ENCODE results near the gene KREMEN2. TPM values are rescaled to one million over a fixed set of nuclear protein-coding genes. Genes with fewer than 3 reads are reported as not detected.

KREMEN2 gene
- total RNA-seq, 4 donors from 2014 or later = 1.9 to 3.8 (median 2.5) TPM

GRCh38 chr16:2967211-2967631, 3.1 kb downstream of the KREMEN2 start:
- no peak overlapping the region for H3K4me3 ChIP-seq (ENCODE audit: low read depth, poor library complexity, severe bottlenecking)
- TF ChIP-seq, protein P1, sequence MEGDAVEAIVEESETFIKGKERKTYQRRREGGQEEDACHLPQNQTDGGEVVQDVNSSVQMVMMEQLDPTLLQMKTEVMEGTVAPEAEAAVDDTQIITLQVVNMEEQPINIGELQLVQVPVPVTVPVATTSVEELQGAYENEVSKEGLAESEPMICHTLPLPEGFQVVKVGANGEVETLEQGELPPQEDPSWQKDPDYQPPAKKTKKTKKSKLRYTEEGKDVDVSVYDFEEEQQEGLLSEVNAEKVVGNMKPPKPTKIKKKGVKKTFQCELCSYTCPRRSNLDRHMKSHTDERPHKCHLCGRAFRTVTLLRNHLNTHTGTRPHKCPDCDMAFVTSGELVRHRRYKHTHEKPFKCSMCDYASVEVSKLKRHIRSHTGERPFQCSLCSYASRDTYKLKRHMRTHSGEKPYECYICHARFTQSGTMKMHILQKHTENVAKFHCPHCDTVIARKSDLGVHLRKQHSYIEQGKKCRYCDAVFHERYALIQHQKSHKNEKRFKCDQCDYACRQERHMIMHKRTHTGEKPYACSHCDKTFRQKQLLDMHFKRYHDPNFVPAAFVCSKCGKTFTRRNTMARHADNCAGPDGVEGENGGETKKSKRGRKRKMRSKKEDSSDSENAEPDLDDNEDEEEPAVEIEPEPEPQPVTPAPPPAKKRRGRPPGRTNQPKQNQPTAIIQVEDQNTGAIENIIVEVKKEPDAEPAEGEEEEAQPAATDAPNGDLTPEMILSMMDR (IDR thresholded peaks at IDR 0.05) = no peak
- no peak for TF ChIP-seq POLR2A (IDR thresholded peaks at IDR 0.05)
- no peak for DNase-seq (ENCODE audit: low spot score in 2 of 2)
- intact Hi-C loops (cut with DNase I; ENCODE audit: low total_unique reads) = no loop called here
- 25 to 51% methylated on average over 25 of the region's 51 CpGs for WGBS, 2 donors

DNA sequence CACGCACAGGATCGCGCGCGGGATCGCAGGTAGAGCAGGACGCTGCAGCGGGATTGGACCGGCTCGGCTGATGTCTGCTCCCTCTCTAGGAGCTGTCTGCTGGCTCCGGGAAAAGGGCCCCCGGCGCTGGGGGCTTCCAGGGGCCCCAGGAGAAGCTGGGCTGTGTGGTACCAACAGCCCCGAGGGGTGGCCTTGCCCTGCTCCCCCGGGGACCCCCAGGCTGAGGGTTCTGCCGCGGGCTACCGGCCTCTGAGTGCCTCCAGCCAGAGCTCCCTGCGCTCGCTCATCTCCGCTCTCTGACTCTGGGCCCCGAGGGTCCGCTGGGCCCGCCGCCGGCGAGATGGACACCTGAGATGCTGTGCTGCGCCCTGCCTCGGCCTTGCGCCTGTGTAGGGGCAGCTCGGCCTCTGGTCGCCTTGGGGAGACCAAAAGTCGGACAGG, 3.7 kb downstream of the KREMEN2 start:
- TF ChIP-seq, protein P1 (IDR thresholded peaks at IDR 0.05) = no peak
- no peak for TF ChIP-seq POLR2A (IDR thresholded peaks at IDR 0.05)
- WGBS, 2 donors = 60 to 63% methylated on average over 18 to 28 of the region's 33 CpGs
- intact Hi-C loops (cut with DNase I; ENCODE audit: low total_unique reads) = no loop called here
- no peak for DNase-seq (ENCODE audit: low spot score in 2 of 2)
- H3K4me3 ChIP-seq (ENCODE audit: low read depth, poor library complexity, severe bottlenecking) = no peak overlapping the region

GRCh38 chr16:2968368-2968737, 4.3 kb downstream of the KREMEN2 start:
- DNase-seq (ENCODE audit: low spot score in 2 of 2) = no peak
- WGBS, 2 donors = 6 to 8% methylated on average over 15 to 18 of the region's 18 CpGs
- no peak overlapping the region for H3K4me3 ChIP-seq (ENCODE audit: low read depth, poor library complexity, severe bottlenecking)
- intact Hi-C loops (cut with DNase I; ENCODE audit: low total_unique reads) = no loop called here
- TF ChIP-seq POLR2A (IDR thresholded peaks at IDR 0.05) = no peak
- TF ChIP-seq, protein P1 (IDR thresholded peaks at IDR 0.05) = no peak

DNA sequence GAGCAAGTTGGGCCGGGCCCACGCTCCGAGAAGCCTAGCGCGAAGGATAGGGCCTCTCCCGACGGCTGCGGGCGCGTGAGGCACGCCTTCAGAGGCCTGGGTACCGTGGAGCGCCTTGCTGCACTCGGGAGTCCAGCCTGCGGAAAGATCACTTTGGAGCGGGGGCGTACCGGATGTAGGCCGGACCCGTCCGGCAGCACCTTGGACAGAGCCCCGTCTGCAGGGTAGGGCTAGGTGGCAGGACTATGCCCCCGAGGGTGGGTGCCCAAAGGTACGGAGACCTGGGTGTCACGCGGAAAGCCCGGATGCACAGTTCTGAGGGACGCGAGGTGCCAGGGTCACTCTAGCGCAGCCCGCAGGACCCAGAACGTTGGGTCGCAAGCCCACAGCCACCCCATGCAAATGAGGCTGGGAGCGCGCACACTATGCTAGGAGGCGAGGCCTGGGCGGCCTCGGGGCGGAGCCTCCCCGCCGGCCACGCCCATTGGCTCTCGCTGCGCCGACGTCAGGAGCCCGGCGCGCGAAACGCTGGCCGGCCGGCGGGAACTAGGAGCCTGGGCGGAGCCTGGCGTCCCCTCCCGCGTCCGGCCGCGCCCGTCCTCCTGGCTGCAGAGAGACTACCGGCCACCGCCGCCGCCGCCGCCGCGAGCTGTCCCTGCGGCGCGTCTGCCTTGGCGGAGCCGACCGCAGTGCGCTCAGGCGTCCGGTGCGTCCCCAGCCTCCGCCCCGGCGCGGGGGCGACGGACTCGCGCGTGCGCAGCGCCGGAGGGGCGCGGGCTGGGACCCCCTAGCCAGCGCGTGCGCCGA, 4.9 kb downstream of the KREMEN2 start, which contains the start of gene PAQR4:
PAQR4 (plus strand) TSS at position 611 of the 807 bp plus-strand sequence. CDS start 327 bp downstream, outside the sequence.
- H3K4me3 ChIP-seq (ENCODE audit: low read depth, poor library complexity, severe bottlenecking) = peak within 1 kb of the TSS; percentile 51
- intact Hi-C loops (cut with DNase I; ENCODE audit: low total_unique reads) = no loop called here
- peak; percentile 73 to 96 for DNase-seq (ENCODE audit: low spot score in 2 of 2)
- 1 to 4% methylated on average over 19 to 28 of the region's 98 CpGs for WGBS, 2 donors
- TF ChIP-seq, protein P1 (IDR thresholded peaks at IDR 0.05) = no peak
- no peak for TF ChIP-seq POLR2A (IDR thresholded peaks at IDR 0.05)

DNA sequence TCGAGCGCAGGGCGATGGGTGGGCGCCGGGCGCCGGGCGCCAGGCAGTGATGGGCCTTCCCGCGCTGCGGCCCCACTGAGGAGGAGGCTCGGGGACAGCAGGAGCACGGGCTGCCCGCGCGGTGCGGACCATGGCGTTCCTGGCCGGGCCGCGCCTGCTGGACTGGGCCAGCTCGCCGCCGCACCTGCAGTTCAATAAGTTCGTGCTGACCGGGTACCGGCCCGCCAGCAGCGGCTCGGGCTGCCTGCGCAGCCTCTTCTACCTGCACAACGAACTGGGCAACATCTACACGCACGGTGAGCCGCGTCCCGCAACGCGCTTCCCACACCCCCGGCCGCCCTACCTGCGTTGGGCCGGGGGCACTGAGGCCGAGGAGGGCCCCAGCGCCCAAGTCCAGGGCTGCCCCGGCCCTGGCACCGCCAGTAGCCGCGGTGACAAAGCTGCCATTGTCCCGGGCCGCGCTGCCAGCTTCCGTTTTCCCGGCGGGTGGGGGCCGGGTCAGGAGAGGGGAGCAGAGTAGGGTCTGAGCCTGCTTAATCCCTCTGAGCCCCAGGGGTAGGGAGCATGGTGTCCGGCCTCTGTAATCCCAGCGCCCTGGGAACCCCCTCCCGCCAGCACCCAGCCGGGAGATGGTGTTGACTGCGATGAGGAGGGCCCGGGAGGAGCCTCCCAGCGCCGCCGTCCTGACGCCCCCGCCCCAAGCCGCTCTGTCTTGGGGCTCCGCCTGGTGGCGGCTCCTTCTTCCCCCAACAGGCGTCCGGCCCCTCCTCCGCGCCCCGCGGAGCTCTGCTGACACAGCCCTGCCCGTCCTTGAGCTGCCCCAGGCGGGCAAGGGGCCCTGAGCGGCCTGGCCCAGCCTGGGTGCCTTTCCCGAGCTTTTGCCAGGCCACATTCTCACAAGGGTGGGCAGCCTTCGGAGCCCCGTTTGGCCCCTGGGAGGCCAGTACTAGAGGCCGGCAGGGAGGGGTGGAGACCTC, 5.8 kb downstream of the KREMEN2 start:
- 0 to 6% methylated on average over 14 to 46 of the region's 83 CpGs for WGBS, 2 donors
- no peak for DNase-seq (ENCODE audit: low spot score in 2 of 2)
- no peak for TF ChIP-seq POLR2A (IDR thresholded peaks at IDR 0.05)
- TF ChIP-seq, protein P1 (IDR thresholded peaks at IDR 0.05) = no peak
- intact Hi-C loops (cut with DNase I; ENCODE audit: low total_unique reads) = no loop called here
- H3K4me3 ChIP-seq (ENCODE audit: low read depth, poor library complexity, severe bottlenecking) = peak overlapping the region; percentile 51
